Stimulated activated CD8-positive, alpha-beta memory T cell treated with anti-CD3 and anti-CD28 coated beads, Interleukin-7, amount 100 ng/mL, for 1 hour (primary cell): ENCODE data around the gene CABCOCO1.

Experiments
- DNase-seq, 2 donors: peaks; one replicate each; pipeline ENCODE4 v3.0.0-alpha.2; 2020; ENCODE audit warnings: low read depth in 2 of 2

CABCOCO1 gene

GRCh38 chr10:61784354-61785133 lies 121.8 kb downstream of the CABCOCO1 start:
- no peak for DNase-seq

- DNase-seq = no peak
These were observed 122.9 kb downstream of the CABCOCO1 start for GRCh38 chr10:61785473-61786105.

- no peak for DNase-seq
These were observed 124.0 kb downstream of the CABCOCO1 start for GRCh38 chr10:61786728-61787127.

- no peak for DNase-seq
These were observed 124.4 kb downstream of the CABCOCO1 start for GRCh38 chr10:61787170-61787569.

- DNase-seq = no peak
These were observed 126.3 kb downstream of the CABCOCO1 start for GRCh38 chr10:61789031-61789430.

- no peak for DNase-seq
These were observed 128.5 kb downstream of the CABCOCO1 start for GRCh38 chr10:61791216-61791615.

- no peak for DNase-seq
These were observed 129.5 kb downstream of the CABCOCO1 start for GRCh38 chr10:61792097-61792716.

- no peak for DNase-seq
These were observed 130.2 kb downstream of the CABCOCO1 start for GRCh38 chr10:61792921-61793320.

GRCh38 chr10:61793760-61794703 lies 131.3 kb downstream of the CABCOCO1 start:
- no peak for DNase-seq

GRCh38 chr10:61795147-61795546 lies 132.4 kb downstream of the CABCOCO1 start:
- no peak for DNase-seq

- DNase-seq = no peak
These were observed 132.8 kb downstream of the CABCOCO1 start for GRCh38 chr10:61795551-61795950.

- DNase-seq = no peak
These were observed 134.1 kb downstream of the CABCOCO1 start for GRCh38 chr10:61796785-61797184.

GRCh38 chr10:61797304-61798153 lies 134.8 kb downstream of the CABCOCO1 start:
- DNase-seq = no peak

GRCh38 chr10:61798713-61799112 lies 136.0 kb downstream of the CABCOCO1 start:
- no peak for DNase-seq

- no peak for DNase-seq
These were observed 138.8 kb downstream of the CABCOCO1 start for GRCh38 chr10:61801484-61801883.

GRCh38 chr10:61803269-61803668 lies 140.5 kb downstream of the CABCOCO1 start:
- no peak for DNase-seq

GRCh38 chr10:61804414-61804813 lies 141.7 kb downstream of the CABCOCO1 start:
- DNase-seq = no peak

GRCh38 chr10:61805091-61805490 lies 142.4 kb downstream of the CABCOCO1 start:
- DNase-seq = no peak

- no peak for DNase-seq
These were observed 147.5 kb downstream of the CABCOCO1 start for GRCh38 chr10:61810263-61810662.

GRCh38 chr10:61812052-61812721 lies 149.5 kb downstream of the CABCOCO1 start:
- DNase-seq = no peak
